C1 segment of cervical spinal cord (tissue), 14 donors: ENCODE results near the gene TTC28.
A peak's percentile ranks its signal among the peaks of the same experiment; 100 is the strongest.
"Not testable (repeated sequence)": the region's sequence is repeated elsewhere in the genome, so short reads cannot be mapped to it uniquely, and the experiment has no call there.

ENCODE experiments used
- DNase-seq, 14 donors: peaks; one replicate each; lab custom pipeline; 2025; lab: John Stamatoyannopoulos, UW

TTC28 gene

GRCh38 chr22:28187612-28188011 is 492.0 kb downstream of the TTC28 start:
- DNase-seq: no peak

- no peak for DNase-seq
These were observed 493.0 kb downstream of the TTC28 start for GRCh38 chr22:28186641-28187040.

GRCh38 chr22:28185130-28185529 is 494.5 kb downstream of the TTC28 start:
- DNase-seq: no peak

GRCh38 chr22:28183078-28183860 is 496.4 kb downstream of the TTC28 start:
- no peak for DNase-seq

- DNase-seq: no peak
These were observed 498.6 kb downstream of the TTC28 start for GRCh38 chr22:28180804-28181731.

- DNase-seq: no peak
These were observed 500.2 kb downstream of the TTC28 start for GRCh38 chr22:28179392-28179791.

GRCh38 chr22:28175730-28176492 is 503.7 kb downstream of the TTC28 start:
- no peak for DNase-seq

GRCh38 chr22:28174509-28174908 is 505.1 kb downstream of the TTC28 start:
- DNase-seq: no peak

GRCh38 chr22:28172892-28173670 is 506.6 kb downstream of the TTC28 start:
- no peak for DNase-seq

- no peak for DNase-seq
These were observed 507.9 kb downstream of the TTC28 start for GRCh38 chr22:28171712-28172111.

GRCh38 chr22:28171115-28171514 is 508.5 kb downstream of the TTC28 start:
- DNase-seq: peak in 2 of 14 donors; percentile 4 to 6

GRCh38 chr22:28169314-28169713 is 510.3 kb downstream of the TTC28 start:
- not testable (repeated sequence) for DNase-seq

GRCh38 chr22:28155808-28156207 is 523.8 kb downstream of the TTC28 start:
- DNase-seq: no peak

- DNase-seq: no peak
These were observed 524.8 kb downstream of the TTC28 start for GRCh38 chr22:28154861-28155260.

GRCh38 chr22:28151151-28151816 is 528.4 kb downstream of the TTC28 start:
- no peak for DNase-seq

GRCh38 chr22:28148816-28149465 is 530.7 kb downstream of the TTC28 start:
- no peak for DNase-seq

- no peak for DNase-seq
These were observed 532.2 kb downstream of the TTC28 start for GRCh38 chr22:28147401-28147800.

- DNase-seq: peak in 2 of 14 donors; percentile 3 to 17
These were observed 533.0 kb downstream of the TTC28 start for GRCh38 chr22:28146401-28147314.
